ENCODE data around the gene SNTA1. TPM values are rescaled to one million over a fixed set of nuclear protein-coding genes. Genes with fewer than 3 reads are reported as not detected.

Gene SNTA1
- total RNA-seq, 2 experiments from 2014 or later: 36.6 to 44.8 TPM

DNA sequence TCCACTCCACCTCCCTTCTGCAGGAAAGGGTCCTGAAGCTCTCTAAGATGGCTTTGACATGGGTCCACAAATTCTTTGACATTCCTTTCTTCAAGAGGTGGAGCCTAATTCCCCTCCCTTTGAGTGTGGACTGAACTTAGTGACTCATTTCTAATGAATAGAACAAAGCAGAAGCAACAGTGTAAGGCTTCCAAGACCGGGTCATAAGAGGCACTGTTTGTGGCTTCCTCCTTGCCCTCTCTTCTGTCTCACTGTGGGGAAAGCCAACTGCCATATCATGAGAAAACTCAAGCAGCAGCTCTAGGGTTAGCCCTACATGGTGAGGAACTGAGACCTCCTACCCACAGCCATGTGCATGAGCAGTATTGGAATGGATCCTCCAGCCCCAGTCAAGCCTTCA is 36.3 kb downstream of the SNTA1 start:
- Histone ChIP-seq H3K4me1 (ENCODE audit: insufficient read depth, low read length, poor library complexity, severe bottlenecking) (peaks cover 55% of the 10 kb centered on the region), H3K4me3 (ENCODE audit: low read depth, low read length, poor library complexity, severe bottlenecking) (peak overlapping the region; percentile 60), H2AFZ (ENCODE audit: low read length) (no peak overlapping the region), H4K20me1 (ENCODE audit: insufficient read depth, low read length) (no peaks in the 10 kb centered on the region), H3K79me2 (ENCODE audit: insufficient read depth, low read depth, low read length) (peaks cover 32% of the 10 kb centered on the region; the same call in 1 of the 2 replicates), H3K9me2 (ENCODE audit: insufficient read depth, low read length) (no peaks in the 10 kb centered on the region), H3K36me3 (ENCODE audit: insufficient read depth, low read length) (peaks cover 70% of the 10 kb centered on the region), H3K9me3 (ENCODE audit: low read length) (no peaks in the 10 kb centered on the region), H3K27ac (ENCODE audit: low read depth, low read length, poor library complexity, severe bottlenecking) (peak overlapping the region; percentile 94), H3K4me2 (ENCODE audit: low read length) (peak overlapping the region; percentile 82)
- ChIA-PET CTCF (ENCODE audit: unreplicated experiment) (no interaction called here), POLR2A (interaction anchor here (0.6 kb wide), 1 partner anchor 77 kb away, joined by 3 read pairs; no protein-coding TSS in a partner anchor)
- BruUV-seq (replicated peaks): no TSS peak
- DNase-seq (ENCODE audit: low spot score): no peak
- intact Hi-C loops (cut with micrococcal nuclease; ENCODE audit: unreplicated experiment): no loop called here
- TF ChIP-seq, protein P1, sequence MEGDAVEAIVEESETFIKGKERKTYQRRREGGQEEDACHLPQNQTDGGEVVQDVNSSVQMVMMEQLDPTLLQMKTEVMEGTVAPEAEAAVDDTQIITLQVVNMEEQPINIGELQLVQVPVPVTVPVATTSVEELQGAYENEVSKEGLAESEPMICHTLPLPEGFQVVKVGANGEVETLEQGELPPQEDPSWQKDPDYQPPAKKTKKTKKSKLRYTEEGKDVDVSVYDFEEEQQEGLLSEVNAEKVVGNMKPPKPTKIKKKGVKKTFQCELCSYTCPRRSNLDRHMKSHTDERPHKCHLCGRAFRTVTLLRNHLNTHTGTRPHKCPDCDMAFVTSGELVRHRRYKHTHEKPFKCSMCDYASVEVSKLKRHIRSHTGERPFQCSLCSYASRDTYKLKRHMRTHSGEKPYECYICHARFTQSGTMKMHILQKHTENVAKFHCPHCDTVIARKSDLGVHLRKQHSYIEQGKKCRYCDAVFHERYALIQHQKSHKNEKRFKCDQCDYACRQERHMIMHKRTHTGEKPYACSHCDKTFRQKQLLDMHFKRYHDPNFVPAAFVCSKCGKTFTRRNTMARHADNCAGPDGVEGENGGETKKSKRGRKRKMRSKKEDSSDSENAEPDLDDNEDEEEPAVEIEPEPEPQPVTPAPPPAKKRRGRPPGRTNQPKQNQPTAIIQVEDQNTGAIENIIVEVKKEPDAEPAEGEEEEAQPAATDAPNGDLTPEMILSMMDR (conservative IDR thresholded peaks at IDR 0.05; ENCODE audit: low read length): no peak
- no peak for TF ChIP-seq EZH2phosphoT487 (IDR thresholded peaks at IDR 0.05; ENCODE audit: borderline replicate concordance, low read depth, low read length)

DNA sequence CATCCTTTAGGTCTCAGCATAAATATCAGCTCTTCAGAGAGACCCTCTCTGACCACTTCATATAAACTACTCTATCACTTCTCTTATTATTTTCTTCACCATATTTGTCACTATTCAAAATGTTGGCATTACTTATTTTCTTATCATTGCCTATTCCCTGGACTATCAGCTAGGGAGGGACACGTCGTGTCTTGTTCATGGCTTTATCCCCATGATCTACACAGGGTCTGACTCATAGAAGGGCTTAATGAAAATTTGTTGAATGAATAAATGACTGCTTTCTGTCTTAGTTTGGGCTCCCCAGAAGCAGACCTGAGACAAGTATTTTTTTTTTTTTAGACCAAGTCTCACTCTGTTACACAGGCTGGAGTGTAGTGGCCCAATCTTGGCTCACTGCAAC is 39.3 kb downstream of the SNTA1 start:
- intact Hi-C loops (cut with micrococcal nuclease; ENCODE audit: unreplicated experiment): loop anchor here (5.0 kb wide), 2 partner anchors 248 to 263 kb away; partner anchors contain the start of gene ACTL10
- Histone ChIP-seq H3K79me2 (ENCODE audit: insufficient read depth, low read depth, low read length) (peaks cover 60% of the 10 kb centered on the region), H3K4me2 (ENCODE audit: low read length) (no peak overlapping the region), H3K4me1 (ENCODE audit: insufficient read depth, low read length, poor library complexity, severe bottlenecking) (peaks cover 50% of the 10 kb centered on the region), H3K36me3 (ENCODE audit: insufficient read depth, low read length) (peaks cover 43% of the 10 kb centered on the region), H2AFZ (ENCODE audit: low read length) (no peak overlapping the region), H3K27ac (ENCODE audit: low read depth, low read length, poor library complexity, severe bottlenecking) (no peak overlapping the region), H3K9me3 (ENCODE audit: low read length) (no peaks in the 10 kb centered on the region), H3K4me3 (ENCODE audit: low read depth, low read length, poor library complexity, severe bottlenecking) (no peak overlapping the region), H3K9me2 (ENCODE audit: insufficient read depth, low read length) (no peaks in the 10 kb centered on the region), H4K20me1 (ENCODE audit: insufficient read depth, low read length) (0 out of 2 replicates have a peak, but pooled peaks cover 7% of the 10 kb centered on the region)
- BruUV-seq (replicated peaks): no TSS peak
- no peak for DNase-seq (ENCODE audit: low spot score)
- TF ChIP-seq EZH2phosphoT487 (IDR thresholded peaks at IDR 0.05; ENCODE audit: borderline replicate concordance, low read depth, low read length): no peak
- TF ChIP-seq, protein P1 (conservative IDR thresholded peaks at IDR 0.05; ENCODE audit: low read length): no peak
- POLR2A ChIA-PET: interaction anchor here (0.5 kb wide), 1 partner anchor 122 kb away, joined by 3 read pairs; no protein-coding TSS in a partner anchor
- CTCF ChIA-PET (ENCODE audit: unreplicated experiment): no interaction called here

- peak overlapping the region; percentile 65 for H3K27ac ChIP-seq (ENCODE audit: low read depth, low read length, poor library complexity, severe bottlenecking)
- no peaks in the 10 kb centered on the region for H3K9me3 ChIP-seq (ENCODE audit: low read length)
- no peaks in the 10 kb centered on the region for H3K9me2 ChIP-seq (ENCODE audit: insufficient read depth, low read length)
- peak; percentile 45 for DNase-seq (ENCODE audit: low spot score)
- H2AFZ ChIP-seq (ENCODE audit: low read length): peak overlapping the region; percentile 86
- BruUV-seq (replicated peaks): TSS peak; percentile 91
- H3K79me2 ChIP-seq (ENCODE audit: insufficient read depth, low read depth, low read length): peaks cover 67% of the 10 kb centered on the region
- intact Hi-C loops (cut with micrococcal nuclease; ENCODE audit: unreplicated experiment): loop anchor here (1.0 to 5.0 kb wide), 3 partner anchors 43 to 265 kb away; partner anchors contain the start of gene ACTL10
- TF ChIP-seq, protein P1 (conservative IDR thresholded peaks at IDR 0.05; ENCODE audit: low read length): 0 out of 2 replicates have a peak, but pooled peaks have one; percentile 2
- TF ChIP-seq EZH2phosphoT487 (IDR thresholded peaks at IDR 0.05; ENCODE audit: borderline replicate concordance, low read depth, low read length): no peak
- ChIA-PET CTCF (ENCODE audit: unreplicated experiment) (interaction anchor here (1.3 to 1.7 kb wide), 2 partner anchors 39 to 43 kb away, joined by 5 read pairs; no protein-coding TSS in a partner anchor), POLR2A (interaction anchor here (0.6 to 2.0 kb wide), 14 partner anchors 8 to 417 kb away, joined by 3 to 9 read pairs (median 4); partner anchors contain the start of gene SNTA1)
- H3K4me3 ChIP-seq (ENCODE audit: low read depth, low read length, poor library complexity, severe bottlenecking): peak overlapping the region; percentile 94
- H4K20me1 ChIP-seq (ENCODE audit: insufficient read depth, low read length): 0 out of 2 replicates have a peak, but pooled peaks cover 7% of the 10 kb centered on the region
- H3K4me2 ChIP-seq (ENCODE audit: low read length): peak overlapping the region; percentile 80
- H3K36me3 ChIP-seq (ENCODE audit: insufficient read depth, low read length): peaks cover 46% of the 10 kb centered on the region
- H3K4me1 ChIP-seq (ENCODE audit: insufficient read depth, low read length, poor library complexity, severe bottlenecking): peaks cover 34% of the 10 kb centered on the region
These were observed 41.6 kb downstream of the SNTA1 start for GRCh38 chr20:33401921-33402369.

All from OCI-LY7 (cell line).